GM21360 (cell line): Measurements from ENCODE around the gene AIMP1.
"Not testable (repeated sequence)": the region's sequence is repeated elsewhere in the genome, so short reads cannot be mapped to it uniquely, and the experiment has no call there.

Source experiments
- ATAC-seq: cut with Tn5 transposase; IDR thresholded peaks from one replicate; pipeline ENCODE4 v1.9.1; 2021; ENCODE audit warnings: mild to moderate bottlenecking, moderate library complexity; ENCODE audit not compliant: unreplicated experiment

AIMP1 gene

DNA sequence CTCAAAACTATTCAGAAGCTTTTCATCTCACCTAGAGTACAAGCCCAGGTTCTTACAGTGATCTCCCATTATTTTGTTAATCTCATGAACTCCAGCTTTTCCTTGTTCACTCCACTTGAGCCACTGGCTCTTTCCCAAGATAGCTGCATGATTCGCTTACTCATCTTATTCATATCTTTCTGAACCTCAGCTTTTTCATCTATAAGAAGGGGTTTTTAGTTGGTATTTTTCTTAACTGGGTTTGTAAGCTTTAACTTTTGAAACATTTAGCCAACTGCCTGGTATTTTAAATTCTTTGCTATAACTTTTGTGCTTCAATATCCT is 28.3 kb downstream of the AIMP1 start:
- no peak for ATAC-seq

DNA sequence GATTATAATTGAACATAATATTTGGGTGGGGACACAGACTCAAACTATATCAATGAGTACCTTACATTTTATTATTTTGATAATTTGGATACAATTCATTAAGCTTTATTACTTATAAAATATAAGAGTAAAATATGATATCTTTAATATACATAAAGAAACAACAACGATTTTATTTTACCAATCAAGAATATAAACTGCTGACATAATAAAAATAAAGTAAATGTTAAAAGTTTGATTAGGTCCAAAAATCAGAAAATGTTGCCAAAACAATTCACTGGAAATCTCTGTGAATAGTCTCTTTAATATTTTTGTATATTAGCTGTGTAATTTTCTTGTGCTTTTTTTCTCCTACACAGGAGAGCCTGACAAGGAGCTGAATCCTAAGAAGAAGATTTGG is 30.8 kb downstream of the AIMP1 start:
- ATAC-seq: no peak

DNA sequence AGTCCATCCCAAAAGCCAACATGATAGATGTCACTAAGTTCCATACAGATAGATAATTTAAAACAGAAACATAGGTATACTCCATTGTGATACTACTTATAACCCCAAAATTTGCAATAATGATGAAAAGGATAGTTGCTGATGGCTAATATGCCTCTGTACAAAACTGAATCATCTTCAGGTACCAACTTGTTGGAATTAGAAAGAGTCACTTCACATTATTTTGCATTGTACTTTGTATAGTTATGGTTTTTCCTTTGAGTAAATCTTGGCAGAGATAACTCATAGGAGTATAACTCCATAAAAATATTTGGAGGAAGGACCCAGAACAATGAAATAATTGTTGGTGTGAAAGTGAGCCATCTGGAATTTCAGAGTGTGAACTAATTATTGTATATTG is 34.7 kb downstream of the AIMP1 start:
- no peak for ATAC-seq

DNA sequence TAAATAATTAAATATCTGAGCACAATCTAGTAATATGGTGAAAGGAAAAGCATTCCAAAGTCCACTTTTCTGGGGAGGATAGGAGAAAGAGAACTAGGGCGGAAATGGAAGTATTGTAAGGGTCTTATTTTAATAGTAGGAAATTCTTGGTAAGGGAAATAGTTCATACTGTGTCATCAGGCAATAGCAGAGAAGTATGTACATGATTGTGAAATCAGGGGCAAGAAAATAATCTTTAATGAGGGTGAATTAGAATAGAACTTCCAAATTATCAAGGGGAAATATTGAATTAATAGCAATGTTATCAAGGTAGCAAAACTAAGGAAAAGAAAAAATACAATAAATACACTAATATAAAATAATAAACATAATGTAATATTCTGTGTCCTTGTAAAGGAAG is 37.4 kb downstream of the AIMP1 start:
- ATAC-seq: no peak

DNA sequence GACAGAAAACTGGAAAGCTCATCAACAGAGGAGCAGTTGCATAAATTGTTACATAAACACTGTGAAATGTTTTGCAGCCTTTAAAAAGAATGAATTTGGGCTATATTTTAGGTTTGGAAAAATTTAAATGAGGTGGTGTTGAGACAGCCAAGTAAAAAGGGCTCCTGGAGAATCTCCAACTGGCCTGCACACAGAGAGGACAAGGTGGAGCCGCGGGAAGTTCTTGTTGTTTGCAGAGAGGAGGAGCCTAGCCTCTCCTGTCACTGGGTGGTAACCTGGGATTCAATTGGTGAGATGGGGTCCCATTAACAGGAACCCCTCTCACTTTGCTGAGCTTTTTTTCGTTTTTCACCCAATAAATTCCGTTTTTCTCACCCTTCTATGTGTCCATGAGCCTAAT is 38.8 kb downstream of the AIMP1 start:
- no peak for ATAC-seq

DNA sequence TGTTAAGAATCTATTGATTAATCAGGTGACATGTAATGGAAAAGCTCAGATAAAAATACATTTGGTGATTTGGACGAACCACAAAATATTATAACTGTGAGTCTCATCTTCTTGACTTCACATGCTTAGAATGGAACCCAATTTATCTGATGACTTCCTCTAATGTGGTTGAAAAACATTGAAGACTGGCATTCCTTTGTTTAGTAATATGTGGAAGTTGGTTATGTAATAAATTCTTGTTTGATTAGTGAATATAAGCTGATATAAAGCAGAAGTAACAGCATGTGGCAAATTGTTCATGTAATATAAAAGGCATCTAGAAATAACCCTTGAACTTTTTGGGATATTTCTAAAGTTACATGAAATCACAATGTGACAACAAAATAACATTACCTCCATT is 42.5 kb downstream of the AIMP1 start:
- ATAC-seq: no peak

DNA sequence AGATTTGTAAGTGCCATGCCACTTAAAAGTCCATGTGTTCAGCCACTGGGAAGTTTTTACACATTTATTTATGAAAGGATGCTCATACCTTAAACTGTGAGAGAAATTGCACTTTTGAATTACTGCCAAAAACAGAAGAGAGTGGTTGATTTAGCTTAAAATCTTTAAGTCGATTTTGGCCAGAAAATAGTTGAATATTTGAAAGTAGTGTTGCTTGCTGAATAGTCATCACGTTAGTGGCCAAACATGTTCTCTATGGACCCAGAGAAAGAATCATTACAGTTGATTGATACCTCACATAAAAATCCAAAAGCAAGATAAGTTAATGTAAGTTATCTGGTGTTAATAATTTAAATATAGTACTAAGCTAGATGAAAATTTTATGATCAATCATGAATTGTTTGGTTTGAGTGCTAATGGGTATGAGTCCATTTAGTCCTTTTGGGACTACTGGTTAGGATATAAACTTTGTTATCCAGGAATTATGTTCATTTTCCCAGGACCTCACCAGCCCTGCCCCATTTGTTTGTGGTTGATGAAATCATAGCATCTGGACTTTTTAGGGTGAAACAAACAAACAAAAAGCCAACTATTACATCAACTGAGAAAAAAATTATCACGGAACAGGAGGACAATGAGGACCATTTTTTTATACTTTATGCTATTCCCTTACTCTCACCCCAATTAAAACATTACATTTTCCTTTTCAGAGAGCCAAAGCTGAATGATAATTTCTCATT is 45.9 kb downstream of the AIMP1 start:
- no peak for ATAC-seq

DNA sequence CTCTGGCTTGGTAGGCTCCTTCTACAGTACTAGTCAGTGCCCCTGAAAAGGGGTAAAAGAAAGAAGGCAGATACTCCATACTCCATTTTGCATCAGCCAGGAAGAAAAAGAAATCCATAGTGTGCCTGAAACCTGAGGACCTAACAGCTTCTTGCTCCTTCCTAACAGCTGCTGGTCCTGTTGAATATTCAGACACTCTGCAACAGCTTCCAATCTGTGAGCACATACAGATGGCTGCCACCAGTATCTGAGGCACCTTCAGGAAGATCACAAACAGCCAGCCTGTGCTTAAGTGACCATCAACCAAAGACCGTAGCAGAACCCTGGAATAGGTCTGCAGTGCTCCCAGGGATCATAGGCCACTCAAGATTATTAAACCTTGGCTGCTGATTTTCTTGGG is 47.9 kb downstream of the AIMP1 start:
- ATAC-seq: no peak

DNA sequence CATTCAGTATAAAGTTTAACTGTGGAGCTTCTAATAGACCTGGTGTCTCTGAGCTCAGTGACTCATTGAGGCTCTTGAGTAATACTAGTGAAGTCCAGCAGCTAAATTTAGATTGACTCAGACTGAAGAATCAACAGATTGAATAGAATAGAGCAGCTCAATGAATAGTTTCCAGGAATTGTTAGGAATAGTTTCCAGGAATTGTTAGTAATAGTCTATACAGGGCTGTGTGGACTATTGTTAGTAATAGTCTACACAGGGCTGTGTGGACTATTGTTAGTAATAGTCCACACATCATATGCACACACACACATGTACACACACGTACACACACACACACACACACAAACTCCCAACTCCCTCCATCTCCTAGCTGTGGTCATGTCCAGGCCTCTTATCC is 49.3 kb downstream of the AIMP1 start:
- no peak for ATAC-seq

DNA sequence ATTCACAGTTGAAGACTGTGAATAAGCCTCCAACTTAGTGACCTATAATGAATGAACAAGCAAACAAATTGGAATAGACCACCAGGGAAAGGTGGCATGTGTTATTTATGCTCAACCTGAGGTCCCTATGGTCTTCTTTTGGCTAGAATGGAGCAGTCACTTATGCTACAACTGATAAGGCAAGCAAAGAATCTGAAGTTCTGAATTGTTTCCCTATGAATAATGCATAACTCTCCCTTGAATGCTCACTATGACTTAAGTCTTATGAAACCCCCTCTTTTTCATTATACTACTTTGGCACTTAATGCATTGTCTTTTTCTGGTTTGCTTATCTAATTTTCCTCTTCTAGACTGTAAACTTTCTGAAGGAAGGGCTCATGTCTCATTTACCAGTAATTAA is 49.7 kb downstream of the AIMP1 start:
- ATAC-seq: no peak

DNA sequence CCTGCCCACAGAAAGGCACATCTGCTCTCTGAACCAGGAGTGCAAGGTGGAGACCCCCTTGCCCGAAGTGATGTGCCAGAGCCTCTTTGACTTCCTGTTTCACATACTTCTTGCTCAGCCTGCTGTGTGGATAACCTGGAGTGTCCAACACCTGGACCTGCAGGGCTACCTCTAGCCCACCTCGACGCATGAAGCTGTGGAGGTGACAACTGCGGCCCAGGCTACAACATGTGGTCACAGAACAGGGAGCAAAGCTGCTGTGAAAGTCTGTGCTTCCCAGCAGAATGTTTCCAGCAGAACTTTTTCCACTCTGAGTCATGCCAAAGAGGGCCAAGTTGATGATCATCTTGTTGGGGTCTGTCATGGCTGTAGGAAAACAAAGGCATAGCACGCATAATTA is 50.7 kb downstream of the AIMP1 start:
- no peak for ATAC-seq

DNA sequence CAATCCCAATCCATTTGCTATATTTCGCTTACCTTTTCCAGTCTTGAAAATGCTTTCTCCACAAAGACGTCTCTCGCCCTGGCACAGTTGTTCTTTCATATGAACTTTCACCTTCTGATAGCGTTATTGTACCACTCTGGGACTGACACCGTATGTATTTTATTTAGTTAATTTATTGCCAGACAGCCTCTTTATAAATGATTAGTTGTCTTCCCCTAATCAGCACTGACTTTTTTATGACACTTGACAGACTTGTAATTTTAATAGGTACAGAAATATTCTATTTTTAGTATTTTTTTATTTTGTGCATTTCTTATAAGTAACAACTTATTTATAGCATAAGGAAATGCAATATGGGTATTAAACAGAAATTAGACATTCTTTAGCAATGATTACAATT is 52.3 kb downstream of the AIMP1 start, which contains the start of gene GIMD1:
TSS of gene GIMD1 (minus strand) at position 101 of the 400 bp plus-strand sequence. CDS start 1,343 bp downstream, outside the sequence.
- ATAC-seq: no peak

DNA sequence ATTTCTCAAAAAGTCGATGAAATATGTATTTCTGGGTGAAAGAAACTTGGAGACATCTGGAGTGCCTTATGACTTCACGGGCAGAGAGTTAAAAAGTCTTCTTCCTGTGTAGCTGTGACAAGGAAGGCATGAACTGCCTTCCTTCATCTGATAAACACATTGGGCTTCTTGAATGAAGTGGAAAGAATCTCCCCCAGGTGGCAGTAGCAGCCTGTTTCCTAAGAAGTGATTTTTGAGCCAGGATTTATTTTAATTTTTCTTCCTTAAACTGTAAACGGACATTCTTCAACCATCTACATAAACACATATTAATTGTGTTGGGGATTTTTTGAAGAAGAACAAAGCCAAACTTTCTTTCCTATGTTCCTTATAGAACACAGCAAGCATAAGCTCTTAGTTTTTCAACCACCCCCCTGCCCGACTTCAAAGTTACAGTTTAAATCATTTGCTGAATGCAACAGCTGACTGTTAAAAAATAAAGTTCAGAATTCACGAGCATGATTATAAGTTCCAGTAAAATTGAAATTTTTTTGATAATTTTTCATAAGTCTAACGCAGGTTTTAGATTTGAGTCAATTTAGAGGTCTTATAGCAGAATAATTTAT is 53.2 kb downstream of the AIMP1 start:
- peak; percentile 71 for ATAC-seq

DNA sequence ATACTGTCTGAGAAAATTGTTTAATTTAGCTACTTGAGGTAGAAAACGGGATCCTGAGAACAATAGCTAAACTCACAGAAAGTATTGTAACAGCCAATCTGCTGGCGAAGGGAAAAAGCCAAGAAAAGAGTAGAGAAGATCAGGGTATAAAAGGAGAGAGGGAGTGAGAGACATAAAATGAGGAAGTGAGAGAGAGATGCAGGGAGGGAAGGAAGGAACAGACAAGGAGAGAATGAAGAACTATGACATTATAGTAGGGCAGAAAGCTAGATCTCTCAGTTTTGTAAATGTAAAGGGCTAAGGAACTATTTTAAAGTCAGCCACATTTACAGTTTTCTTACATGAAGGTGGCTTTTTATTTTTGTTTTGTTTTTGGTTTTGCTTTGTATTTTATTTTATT is 53.9 kb downstream of the AIMP1 start:
- ATAC-seq: no peak

DNA sequence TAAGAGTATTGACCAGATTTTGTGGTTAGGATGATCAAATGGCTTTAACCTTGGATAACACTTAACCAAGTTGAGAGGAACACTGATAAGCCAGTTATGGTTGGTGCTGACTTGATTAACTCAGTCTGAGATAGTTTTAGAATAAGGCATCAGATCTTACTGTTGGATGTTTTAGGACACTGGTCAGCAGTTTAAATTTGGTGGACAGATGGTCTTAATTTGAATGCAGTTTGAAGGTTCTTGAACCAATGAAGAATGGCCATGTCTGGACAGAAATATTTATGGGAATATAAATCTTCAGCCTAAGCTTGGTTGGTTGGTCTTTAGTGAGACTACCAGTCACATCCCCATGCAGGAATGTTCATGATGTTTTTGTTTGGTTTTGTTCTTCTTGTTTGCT is 54.8 kb downstream of the AIMP1 start:
- no peak for ATAC-seq

DNA sequence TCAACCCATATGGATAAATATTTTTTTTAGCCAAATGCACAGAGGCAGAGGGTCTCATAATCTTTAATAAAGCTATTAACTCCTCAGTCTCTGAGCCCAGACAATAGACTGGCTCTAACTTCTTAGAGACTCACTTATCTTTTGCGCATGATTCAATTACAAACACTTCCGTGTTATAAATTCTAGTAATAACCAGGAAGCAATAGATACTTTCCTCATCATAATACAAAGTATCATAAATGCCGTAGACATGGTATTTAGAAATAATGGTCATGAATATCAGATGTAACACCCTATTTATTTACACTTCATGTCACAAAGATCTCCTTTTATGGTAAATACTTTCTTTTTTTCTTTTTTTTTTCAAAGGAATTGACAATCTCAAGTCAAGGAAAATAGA is 56.7 kb downstream of the AIMP1 start:
- ATAC-seq: no peak

DNA sequence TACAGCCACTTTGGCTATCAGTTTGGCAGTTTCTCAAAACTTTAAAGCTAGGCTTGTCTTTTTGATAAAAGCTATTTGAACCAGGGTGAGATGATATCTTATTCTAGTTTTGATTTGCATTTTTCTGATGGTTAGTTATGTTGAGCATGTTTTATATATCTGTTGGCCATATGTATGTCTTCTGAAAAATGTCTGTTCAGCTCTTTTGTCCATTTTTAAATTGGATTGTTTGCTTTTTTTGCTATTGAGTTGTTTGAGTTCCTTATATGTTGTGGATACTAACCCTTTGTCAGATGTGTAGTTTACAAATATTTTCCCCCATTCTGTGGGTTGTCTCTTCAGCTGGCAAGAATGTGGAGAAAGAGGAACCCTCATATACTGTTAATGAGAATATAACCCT is 63.8 kb downstream of the AIMP1 start:
- no peak for ATAC-seq

DNA sequence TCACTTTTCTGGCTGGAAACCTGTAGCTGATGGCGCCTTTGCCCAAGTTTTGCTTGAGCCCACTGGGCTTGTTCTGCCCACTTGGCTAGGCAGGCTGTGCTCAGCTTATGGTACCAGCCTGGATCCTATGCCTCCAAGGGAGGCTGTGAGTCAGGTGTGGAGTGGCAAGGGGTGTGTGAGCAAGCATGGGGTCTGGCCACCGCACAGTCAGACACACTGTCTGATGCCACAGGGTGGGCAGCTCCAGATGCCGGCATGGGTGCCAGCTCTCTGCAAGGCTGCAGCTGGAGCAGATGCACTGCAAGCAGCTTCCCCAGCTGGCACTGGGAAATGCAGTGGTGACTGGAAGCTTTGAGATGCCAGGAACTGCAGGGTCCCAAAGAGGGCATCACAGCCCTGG is 68.5 kb downstream of the AIMP1 start:
- no peak for ATAC-seq

DNA sequence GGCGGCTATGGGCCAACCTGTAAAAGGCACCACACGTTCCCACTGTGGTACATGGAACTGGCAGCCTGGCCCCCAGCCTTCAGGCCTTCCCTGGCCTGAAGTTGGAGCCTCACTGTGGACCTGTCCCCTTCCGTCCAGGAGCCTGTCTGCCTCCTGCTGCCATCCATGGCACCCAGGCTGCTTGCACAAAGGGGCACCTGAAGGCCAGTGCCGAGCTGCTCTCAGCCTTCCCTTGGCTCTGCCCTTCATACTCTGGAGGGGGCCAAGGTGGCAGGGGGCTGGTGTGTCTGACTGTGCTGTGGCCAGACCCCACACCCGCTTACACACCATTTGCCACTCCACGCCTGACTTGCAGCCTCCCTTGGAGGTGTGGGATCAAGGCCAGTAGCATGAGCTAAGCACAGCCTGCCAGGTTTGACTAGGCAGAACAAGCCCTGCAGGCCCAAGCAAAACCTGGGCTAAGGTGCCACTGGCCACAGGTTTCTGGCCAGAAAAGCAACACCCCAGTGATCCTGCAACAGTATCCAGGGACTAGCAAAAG is 69.6 kb downstream of the AIMP1 start:
- ATAC-seq: no peak

DNA sequence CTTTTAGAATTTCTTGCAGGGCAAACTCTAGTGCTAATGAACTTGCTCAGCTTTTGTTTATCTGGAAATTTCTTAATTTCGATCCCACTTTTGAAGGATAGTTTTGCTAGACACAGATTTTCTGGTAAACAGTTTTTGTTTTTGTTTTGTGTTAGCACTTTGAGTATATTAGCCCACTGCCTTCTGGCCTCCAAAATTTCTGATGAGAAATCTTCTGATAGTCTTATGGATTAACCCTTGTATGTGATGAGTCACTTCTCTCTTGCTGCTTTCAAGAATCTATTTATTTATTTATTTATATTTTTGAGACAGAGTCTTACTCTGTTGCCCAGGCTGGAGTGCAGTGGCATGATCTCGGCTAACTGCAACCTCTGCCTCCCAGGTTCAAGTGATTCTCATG is 79.2 kb downstream of the AIMP1 start:
- ATAC-seq: no peak

DNA sequence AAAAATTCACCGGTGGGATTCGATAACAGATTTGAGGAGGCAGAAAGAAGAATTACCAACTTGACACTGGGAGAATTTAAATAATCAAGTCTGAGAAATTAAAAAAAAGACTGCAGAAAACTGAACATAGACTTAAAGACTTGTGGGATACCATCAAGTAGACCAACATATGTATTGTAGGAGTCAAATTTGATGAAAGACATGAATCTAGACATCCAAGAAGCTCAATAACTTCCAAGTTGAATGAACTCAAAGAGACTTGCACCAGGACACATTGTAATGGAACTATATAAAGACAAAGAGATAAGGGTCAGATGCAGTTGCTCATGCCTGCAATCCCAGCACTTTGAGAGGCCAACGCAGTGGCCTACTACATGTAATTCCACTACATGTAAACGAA is 82.5 kb downstream of the AIMP1 start:
- not testable (repeated sequence) for ATAC-seq
